OCI-LY1 (cell line): Measurements from ENCODE around the gene MEIOSIN.
A peak's percentile ranks its signal among the peaks of the same experiment; 100 is the strongest.
"Not testable (repeated sequence)": the region's sequence is repeated elsewhere in the genome, so short reads cannot be mapped to it uniquely, and the experiment has no call there.

Source experiments
- H2AFZ ChIP-seq: fragments of 200-600 bp; sonication (generic), shearing (Covaris generic); 2 replicates; pipeline ENCODE4 v1.6.0; 2014; ENCODE audit warnings: antibody characterized with exemption, mild to moderate bottlenecking, low read length
- H3F3A ChIP-seq: fragments of 200-600 bp; sonication (generic), shearing (Covaris generic); 2 replicates; pipeline ENCODE4 v1.6.0; 2014; ENCODE audit warnings: mild to moderate bottlenecking, antibody characterized with exemption, low read length, moderate library complexity; ENCODE audit not compliant: insufficient read depth
- H3K27ac ChIP-seq: fragments of 200-600 bp; sonication (generic); 2 replicates; pipeline ENCODE4 v1.5.1; 2014; ENCODE audit warnings: low read length, mixed run types, mild to moderate bottlenecking, low read depth; ENCODE audit not compliant: poor library complexity, severe bottlenecking
- H3K27me3 ChIP-seq: fragments of 200-600 bp; sonication (generic); 2 replicates; pipeline ENCODE4 v1.6.0; 2014; ENCODE audit warnings: antibody characterized with exemption, mild to moderate bottlenecking, low read length, moderate library complexity; ENCODE audit not compliant: insufficient read depth
- H3K36me3 ChIP-seq: fragments of 200-600 bp; sonication (generic); 2 replicates; pipeline ENCODE4 v1.6.1; 2014; ENCODE audit warnings: mild to moderate bottlenecking, antibody characterized with exemption, low read length, moderate library complexity, mixed read lengths; ENCODE audit not compliant: insufficient read depth
- H3K4me1 ChIP-seq: fragments of 200-600 bp; sonication (generic); 2 replicates; pipeline ENCODE4 v1.5.1; 2014; ENCODE audit warnings: mild to moderate bottlenecking, low read length, moderate library complexity; ENCODE audit not compliant: insufficient read depth, severe bottlenecking
- H3K4me2 ChIP-seq: fragments of 200-600 bp; sonication (generic), shearing (Covaris generic); 2 replicates; pipeline ENCODE4 v1.6.1; 2014; ENCODE audit warnings: low read length
- H3K4me3 ChIP-seq: fragments of 200-600 bp; sonication (generic); 2 replicates; pipeline ENCODE4 v1.5.1; 2014; ENCODE audit warnings: low read length, low read depth, mild to moderate bottlenecking, mixed read lengths; ENCODE audit not compliant: poor library complexity, severe bottlenecking
- H3K79me2 ChIP-seq: fragments of 200-600 bp; shearing (Covaris generic); 2 replicates; pipeline ENCODE4 v1.6.1; 2016; ENCODE audit warnings: mixed run types, low read length, mixed read lengths; ENCODE audit not compliant: insufficient read depth
- H3K9ac ChIP-seq: fragments of 200-600 bp; sonication (generic), shearing (Covaris generic); 2 replicates; pipeline ENCODE4 v1.6.1; 2014; ENCODE audit warnings: mild to moderate bottlenecking, low read length, mixed read lengths
- H3K9me2 ChIP-seq: fragments of 200-600 bp; sonication (generic), shearing (Covaris generic); 2 replicates; pipeline ENCODE4 v1.6.1; 2014; ENCODE audit warnings: low read depth, mild to moderate bottlenecking, low read length, mixed read lengths
- H3K9me3 ChIP-seq: fragments of 200-600 bp; shearing (Covaris generic); 2 replicates; pipeline ENCODE4 v1.6.1; 2014; ENCODE audit warnings: low read length, mixed read lengths
- H4K20me1 ChIP-seq: fragments of 200-600 bp; sonication (generic), shearing (Covaris generic); 2 replicates; pipeline ENCODE4 v1.6.0; 2016; ENCODE audit warnings: mild to moderate bottlenecking, low read length; ENCODE audit not compliant: insufficient read depth
- CTCF ChIP-seq: fragments of 200-600 bp; sonication (generic), shearing (Covaris generic); IDR thresholded peaks from 2 replicates; pipeline ENCODE4 v1.5.1; 2017; ENCODE audit warnings: mild to moderate bottlenecking, antibody characterized with exemption, low read length, moderate library complexity, mixed read lengths
- EZH2 ChIP-seq: fragments of 200-600 bp; sonication (generic), shearing (Covaris generic); IDR thresholded peaks from 2 replicates; pipeline ENCODE4 v1.8.0; 2017; ENCODE audit warnings: borderline replicate concordance, mixed run types, mild to moderate bottlenecking, antibody characterized with exemption, low read length, moderate library complexity, mixed read lengths

The MEIOSIN gene

DNA sequence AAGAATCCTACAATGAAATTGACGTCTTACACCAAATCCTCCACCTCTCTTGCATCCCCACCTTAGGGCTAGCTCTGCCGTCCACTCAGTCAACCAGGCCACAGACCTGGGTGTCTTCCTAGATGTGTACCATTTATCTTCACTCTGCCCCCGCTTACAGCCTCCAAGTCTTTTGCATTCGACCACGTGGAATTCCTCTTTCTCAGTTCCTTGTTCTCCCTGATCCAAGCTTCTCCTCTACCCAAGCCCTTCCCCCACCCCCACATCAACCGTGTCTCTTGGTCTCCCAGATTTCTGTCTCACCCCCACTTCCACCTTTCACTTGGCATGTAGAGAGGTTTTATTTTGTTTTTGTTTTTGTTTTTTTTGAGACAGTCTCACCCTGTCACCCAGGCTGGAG lies 60.6 kb downstream of the MEIOSIN start:
- H3K27ac ChIP-seq: no peak overlapping the region
- peaks cover 18% of the 10 kb centered on the region for H3K4me1 ChIP-seq
- H3K79me2 ChIP-seq: 0 out of 2 replicates have a peak, but pooled peaks cover 4% of the 10 kb centered on the region
- no peaks in the 10 kb centered on the region for H4K20me1 ChIP-seq
- TF ChIP-seq CTCF (no peak), EZH2 (no peak)
- peaks cover 15% of the 10 kb centered on the region; the same call in 1 of the 2 replicates for H3K36me3 ChIP-seq
- no peaks in the 10 kb centered on the region for H3K27me3 ChIP-seq
- H3K9me2 ChIP-seq: no peaks in the 10 kb centered on the region
- H3K4me2 ChIP-seq: no peak overlapping the region
- H2AFZ ChIP-seq: no peak overlapping the region
- H3K4me3 ChIP-seq: no peak overlapping the region
- H3K9me3 ChIP-seq: no peaks in the 10 kb centered on the region
- H3F3A ChIP-seq: no peaks in the 10 kb centered on the region
- H3K9ac ChIP-seq: no peak overlapping the region

GRCh38 chr19:45794627-45795026 lies 61.4 kb downstream of the MEIOSIN start:
- Histone ChIP-seq H3K4me2 (no peak overlapping the region), H3K4me3 (no peak overlapping the region), H2AFZ (no peak overlapping the region), H3K4me1 (peaks cover 26% of the 10 kb centered on the region), H3K79me2 (0 out of 2 replicates have a peak, but pooled peaks cover 4% of the 10 kb centered on the region), H4K20me1 (no peaks in the 10 kb centered on the region), H3K36me3 (peaks cover 8% of the 10 kb centered on the region; the same call in 1 of the 2 replicates), H3K27ac (no peak overlapping the region), H3K27me3 (no peaks in the 10 kb centered on the region), H3K9me2 (no peaks in the 10 kb centered on the region), H3K9ac (no peak overlapping the region), H3K9me3 (no peaks in the 10 kb centered on the region), H3F3A (no peaks in the 10 kb centered on the region)
- TF ChIP-seq EZH2 (no peak), CTCF (no peak)

DNA sequence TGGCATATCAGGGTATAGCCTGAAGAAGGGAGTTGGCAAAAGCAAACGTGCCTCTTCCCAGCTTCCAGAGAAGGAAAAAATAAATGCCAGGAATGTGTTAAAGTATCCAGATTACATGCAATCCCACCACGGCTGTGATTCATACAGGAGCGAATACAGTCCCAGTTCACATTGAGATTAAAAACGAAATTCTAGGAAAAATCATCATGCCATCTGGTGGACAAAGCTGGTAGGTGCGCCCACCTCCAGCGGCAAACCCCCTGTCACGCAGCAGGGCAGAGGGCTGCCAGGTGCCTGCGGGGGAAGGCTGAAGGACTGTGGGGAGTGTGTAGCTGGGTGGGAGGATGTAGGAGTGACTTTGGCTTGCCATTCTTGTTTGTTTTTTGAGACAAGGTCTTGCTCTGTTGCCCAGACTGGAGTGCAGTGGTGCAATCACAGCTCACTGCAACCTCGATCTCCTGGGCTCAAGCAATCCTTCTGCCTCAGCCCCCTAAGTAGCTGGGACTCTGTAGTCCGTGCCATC lies 65.8 kb downstream of the MEIOSIN start:
- no peak for TF ChIP-seq EZH2
- peak; percentile 85 for TF ChIP-seq CTCF
- no peaks in the 10 kb centered on the region for H3K79me2 ChIP-seq
- no peaks in the 10 kb centered on the region for H4K20me1 ChIP-seq
- no peak overlapping the region for H3K4me3 ChIP-seq
- H2AFZ ChIP-seq: no peak overlapping the region
- no peaks in the 10 kb centered on the region for H3K9me3 ChIP-seq
- no peaks in the 10 kb centered on the region for H3K27me3 ChIP-seq
- H3K4me1 ChIP-seq: peaks cover 24% of the 10 kb centered on the region
- H3K4me2 ChIP-seq: no peak overlapping the region
- H3K36me3 ChIP-seq: no peaks in the 10 kb centered on the region
- no peaks in the 10 kb centered on the region for H3K9me2 ChIP-seq
- no peak overlapping the region for H3K9ac ChIP-seq
- H3K27ac ChIP-seq: no peak overlapping the region
- H3F3A ChIP-seq: no peaks in the 10 kb centered on the region

- H4K20me1 ChIP-seq, H2AFZ ChIP-seq, H3K9ac ChIP-seq, H3K9me3 ChIP-seq, H3K27me3 ChIP-seq, H3K79me2 ChIP-seq, H3K4me3 ChIP-seq, H3K9me2 ChIP-seq, H3K27ac ChIP-seq, H3K4me2 ChIP-seq, H3F3A ChIP-seq, H3K36me3 ChIP-seq: not testable (repeated sequence)
- peaks cover 24% of the 10 kb centered on the region for H3K4me1 ChIP-seq
These were observed 66.3 kb downstream of the MEIOSIN start for GRCh38 chr19:45799541-45799940.
